Measurements from ENCODE around the gene USHBP1. TPM values are rescaled to one million over a fixed set of nuclear protein-coding genes. Genes with fewer than 3 reads are reported as not detected.

The USHBP1 gene
- total and polyA plus RNA-seq, 3 donors from 2014 or later = 2.0 to 5.6 (median 2.6) TPM

DNA sequence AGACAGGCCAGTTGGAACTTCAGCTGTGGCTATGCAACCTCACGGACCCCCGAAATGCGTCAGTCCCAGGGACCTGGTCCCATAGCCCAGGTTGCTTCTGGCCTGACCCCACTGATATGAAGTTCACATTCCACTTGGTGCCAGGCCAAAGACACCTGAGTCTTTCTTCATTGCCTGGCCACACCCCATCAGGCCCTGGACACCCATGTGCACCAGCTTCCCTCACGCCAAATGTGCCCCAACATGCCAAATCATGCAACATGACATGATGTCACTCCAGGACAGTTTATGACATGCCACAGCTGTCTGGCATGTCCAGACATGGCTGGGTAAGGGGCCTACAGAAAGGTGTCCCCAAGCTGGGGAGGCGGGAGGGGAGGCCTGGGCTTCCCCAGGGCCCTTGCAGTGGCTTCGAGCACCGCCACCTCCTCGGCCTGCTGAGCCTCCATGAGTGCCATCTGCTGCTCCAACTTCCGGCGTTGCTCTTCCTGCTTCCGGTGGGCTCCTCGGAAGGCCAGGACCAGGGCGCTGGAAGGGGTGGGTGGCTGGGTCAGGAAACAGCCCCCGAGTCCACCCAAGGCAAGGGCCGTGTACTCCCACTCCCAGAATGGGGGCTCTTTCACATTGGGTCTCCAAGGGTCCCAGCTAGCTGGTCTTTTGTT is 14.5 kb downstream of the USHBP1 start:
- no peaks in the 10 kb centered on the region for H3K9me3 ChIP-seq
- no peak overlapping the region for H3K4me3 ChIP-seq
- TF ChIP-seq POLR2A (IDR thresholded peaks at IDR 0.05) = no peak
- no peak for TF ChIP-seq CTCF (IDR thresholded peaks at IDR 0.05)
- H3K27me3 ChIP-seq = no peaks in the 10 kb centered on the region
- H3K4me1 ChIP-seq = peaks cover 13% of the 10 kb centered on the region
- intact Hi-C loops (cut with DNase I; ENCODE audit: low total_unique reads) = no loop called here
- no peak for DNase-seq
- H3K27ac ChIP-seq = no peak overlapping the region
- H3K36me3 ChIP-seq (ENCODE audit: low read depth, missing control alignments) = no peaks in the 10 kb centered on the region
- 81 to 88% methylated on average over 13 to 14 of the region's 15 CpGs for WGBS, 2 donors

DNA sequence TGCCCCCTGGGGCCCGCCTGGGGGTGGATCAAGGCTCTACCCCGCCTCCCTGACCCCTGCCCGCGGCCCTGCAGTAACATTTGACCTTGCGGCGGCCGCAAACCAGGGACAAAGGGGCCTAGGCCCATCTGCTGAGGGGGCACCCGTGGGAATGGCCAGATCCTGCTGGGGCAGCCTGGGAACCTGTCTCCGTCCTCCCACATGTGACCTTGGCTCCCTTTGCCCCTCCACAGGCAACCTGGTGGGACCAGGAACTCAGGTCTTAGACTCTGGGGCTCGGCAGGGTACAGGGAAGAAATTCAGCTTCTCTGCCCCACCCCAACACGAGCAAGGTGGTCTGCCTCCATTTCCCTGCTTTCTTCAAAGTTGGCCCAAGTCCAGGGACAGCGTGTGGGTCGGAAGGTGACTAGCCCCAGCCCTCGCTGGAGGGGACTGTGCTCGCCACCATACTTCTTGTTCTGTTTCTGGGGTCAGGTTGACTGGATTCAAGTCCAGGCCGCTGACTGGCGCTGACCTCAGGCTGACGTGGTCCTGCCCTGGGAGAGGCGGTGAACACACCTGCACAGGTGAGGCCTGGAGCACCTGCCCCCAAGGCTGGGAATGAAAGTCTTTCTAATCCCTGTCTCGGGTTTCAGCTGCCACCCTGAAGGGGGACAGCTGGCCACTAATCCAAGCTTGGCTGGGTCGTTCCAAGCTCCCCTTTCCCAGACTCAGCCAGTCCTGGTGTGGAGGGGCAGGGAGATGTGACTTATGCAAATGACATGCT is 16.4 kb downstream of the USHBP1 start:
- no peak overlapping the region for H3K27ac ChIP-seq
- intact Hi-C loops (cut with DNase I; ENCODE audit: low total_unique reads) = no loop called here
- no peaks in the 10 kb centered on the region for H3K9me3 ChIP-seq
- no peaks in the 10 kb centered on the region for H3K27me3 ChIP-seq
- TF ChIP-seq POLR2A (IDR thresholded peaks at IDR 0.05) (no peak), CTCF (IDR thresholded peaks at IDR 0.05) (no peak)
- DNase-seq = no peak
- no peak overlapping the region for H3K4me3 ChIP-seq
- no peaks in the 10 kb centered on the region for H3K36me3 ChIP-seq (ENCODE audit: low read depth, missing control alignments)
- H3K4me1 ChIP-seq = peaks cover 19% of the 10 kb centered on the region
- WGBS, 2 donors = 60 to 70% methylated on average over 19 to 21 of the region's 21 CpGs

- Histone ChIP-seq H3K27ac (peak overlapping the region; percentile 73 to 82), H3K36me3 (ENCODE audit: low read depth, missing control alignments) (no peaks in the 10 kb centered on the region), H3K27me3 (no peaks in the 10 kb centered on the region), H3K4me1 (peaks cover 31% of the 10 kb centered on the region), H3K9me3 (no peaks in the 10 kb centered on the region), H3K4me3 (peak overlapping the region; percentile 45 to 71)
- TF ChIP-seq CTCF (IDR thresholded peaks at IDR 0.05) (no peak), POLR2A (IDR thresholded peaks at IDR 0.05) (no peak)
- DNase-seq = peak; percentile 54
- intact Hi-C loops (cut with DNase I; ENCODE audit: low total_unique reads) = no loop called here
- WGBS, 2 donors = 10 to 11% methylated on average over 18 to 21 of the region's 21 CpGs
Observed at GRCh38 chr19:17246681-17247425, 17.7 kb downstream of the USHBP1 start.

- Histone ChIP-seq H3K27ac (peak within 1 kb of the TSS; percentile 79 to 82), H3K4me3 (peak within 1 kb of the TSS; percentile 71 to 80), H3K9me3 (no peaks in the 10 kb centered on the region), H3K4me1 (peaks cover 39% of the 10 kb centered on the region), H3K27me3 (no peaks in the 10 kb centered on the region), H3K36me3 (ENCODE audit: low read depth, missing control alignments) (no peaks in the 10 kb centered on the region)
- intact Hi-C loops (cut with DNase I; ENCODE audit: low total_unique reads) = no loop called here
- DNase-seq = no peak
- TF ChIP-seq POLR2A (IDR thresholded peaks at IDR 0.05) (no peak), CTCF (IDR thresholded peaks at IDR 0.05) (no peak)
- 1% methylated on average over 37 of the region's 72 CpGs; no CpG with 5 or more reads in 1 of the 2 donors for WGBS, 2 donors
Observed at GRCh38 chr19:17245535-17245984, 19.0 kb downstream of the USHBP1 start, which contains the start of gene NR2F6. Gene NR2F6, minus strand, starts transcription at chr19:17245919. Its CDS starts 699 bp downstream, at chr19:17245220.

All from testis (tissue), 3 donors.